Motor neuron (in vitro differentiated cells): ENCODE measurements around the gene ZNF136. TPM values are rescaled to one million over a fixed set of nuclear protein-coding genes. Genes with fewer than 3 reads are reported as not detected.

Experiments used
- ATAC-seq, 8 experiments: fragments of 200-7000 bp; cut with Tn5 transposase; replicated peaks in 6 of 8; 2 replicates each; pipeline ENCODE4 v1.8.0; 2021; ENCODE audit warnings: mild to moderate bottlenecking in 8 of 8, moderate library complexity in 8 of 8
- H3K27ac ChIP-seq, 2 donors: fragments of 250-450 bp; sonication (Bioruptor Pico); 2 replicates each; pipeline ENCODE4 v1.9.0; 2021; ENCODE audit warnings: antibody characterized with exemption in 2 of 2, mild to moderate bottlenecking in 2 of 2, moderate library complexity in 1 of 2
- H3K4me1 ChIP-seq, 2 donors: fragments of 250-450 bp; sonication (Bioruptor Pico); replicated peaks in 1 of 2; 2 replicates each; pipeline ENCODE4 v1.6.1; 2021; ENCODE audit warnings: antibody characterized with exemption in 2 of 2, mild to moderate bottlenecking in 2 of 2, moderate library complexity in 1 of 2
- H3K4me3 ChIP-seq, 5 donors: fragments of 250-450 bp; sonication (Bioruptor Pico); 2 replicates each; pipeline ENCODE4 v1.9.0; 2021; ENCODE audit warnings: antibody characterized with exemption in 5 of 5, mild to moderate bottlenecking in 5 of 5, moderate library complexity in 4 of 5
- WGBS, 10 experiments: fragments of 450-650 bp; shearing (Covaris generic); methylation state at CpG; one replicate each; pipeline ENCODE4 v1.0.0; 2022; 5-methylcytosine and 5-hydroxymethylcytosine counted together
- in situ Hi-C, 9 experiments: fragments of 400-800 bp; cut with MboI; loops; one replicate each; pipeline ENCODE4 v1.15.0; 2021; ENCODE audit warnings: low sequenced_read_pairs in 9 of 9, low pct_unique_long_range_greater_than_20kb in 2 of 9; ENCODE audit not compliant: unreplicated experiment in 9 of 9
- total RNA-seq, 8 experiments: library from RNA; unstranded; fragments of 300-600 nt; gene quantifications; 2 replicates each; pipeline versions ENCODE4 v1.2.3 to v1.2.4, GENCODE V29; 2022

ZNF136 gene
- total RNA-seq, 8 experiments from 2014 or later: 4.7 to 12.4 (median 10.5) TPM

GRCh38 chr19:12155324-12155860, 7.5 kb upstream of the ZNF136 start:
- peak overlapping the region; percentile 91 to 98 for H3K27ac ChIP-seq
- H3K4me1 ChIP-seq: peaks cover 11 to 13% of the 10 kb centered on the region in 2 donors
- in situ Hi-C loops: no loop called here
- H3K4me3 ChIP-seq: peak overlapping the region; percentile 69 to 96 (median 85)
- 9 to 52% (median 28%) methylated on average over 1 to 9 of the region's 11 CpGs; no CpG with 5 or more reads in 1 of the 10 experiments for WGBS, 10 experiments
- no peak for ATAC-seq

- peaks cover 11 to 13% of the 10 kb centered on the region in 2 donors for H3K4me1 ChIP-seq
- H3K4me3 ChIP-seq: peak within 1 kb of the TSS; percentile 69 to 96 (median 85)
- ATAC-seq: peak; percentile 94 to 99 (median 98)
- 0% methylated on average over 1 to 8 of the region's 58 CpGs; no CpG with 5 or more reads in 4 of the 10 experiments for WGBS, 10 experiments
- in situ Hi-C loops: no loop called here
- H3K27ac ChIP-seq: peak within 1 kb of the TSS; percentile 91 to 98
These were observed 6.5 kb upstream of the ZNF136 start, which contains the start of gene ZNF625 for GRCh38 chr19:12156223-12157058. ZNF625 (minus strand) TSS chr19:12156734; CDS start chr19:12156558, 176 bp downstream.

GRCh38 chr19:12159773-12160414, 3.0 kb upstream of the ZNF136 start:
- Histone ChIP-seq H3K4me3 (no peak overlapping the region), H3K27ac (no peak overlapping the region), H3K4me1 (peaks cover 10 to 15% of the 10 kb centered on the region in 2 donors)
- 80 to 93% (median 91%) methylated on average over 1 to 14 of the region's 25 CpGs; no CpG with 5 or more reads in 5 of the 10 experiments for WGBS, 10 experiments
- in situ Hi-C loops: no loop called here
- ATAC-seq: no peak

GRCh38 chr19:12162513-12162881, 399 bp upstream of the ZNF136 start:
- Histone ChIP-seq H3K4me1 (peaks cover 5 to 8% of the 10 kb centered on the region in 2 donors), H3K27ac (no peak overlapping the region), H3K4me3 (peak overlapping the region; percentile 67 to 94 (median 84))
- in situ Hi-C loops: no loop called here
- no peak for ATAC-seq
- 12 to 75% (median 31%) methylated on average over 2 to 7 of the region's 8 CpGs; no CpG with 5 or more reads in 1 of the 10 experiments for WGBS, 10 experiments

GRCh38 chr19:12163826-12164225, 930 bp downstream of the ZNF136 start:
- peak overlapping the region; percentile 67 to 94 (median 84) for H3K4me3 ChIP-seq
- H3K27ac ChIP-seq: no peak overlapping the region
- H3K4me1 ChIP-seq: peaks cover 5 to 8% of the 10 kb centered on the region in 2 donors
- in situ Hi-C loops: no loop called here
- no peak for ATAC-seq
- 0 to 30% (median 12%) methylated on average over 1 to 2 of the region's 2 CpGs; no CpG with 5 or more reads in 2 of the 10 experiments for WGBS, 10 experiments

- no peak overlapping the region for H3K27ac ChIP-seq
- 50 to 100% (median 88%) methylated on average over 1 of the region's 1 CpG; no CpG with 5 or more reads in 3 of the 10 experiments for WGBS, 10 experiments
- in situ Hi-C loops: no loop called here
- no peak overlapping the region for H3K4me3 ChIP-seq
- H3K4me1 ChIP-seq: peaks cover 5 to 8% of the 10 kb centered on the region in 2 donors
- no peak for ATAC-seq
These were observed 3.7 kb downstream of the ZNF136 start for GRCh38 chr19:12166626-12167025.

GRCh38 chr19:12180377-12180776, 17.5 kb downstream of the ZNF136 start:
- in situ Hi-C loops: no loop called here
- no peak for ATAC-seq
- WGBS, 10 experiments: 87 to 100% (median 100%) methylated on average over 1 to 3 of the region's 3 CpGs; no CpG with 5 or more reads in 1 of the 10 experiments
- Histone ChIP-seq H3K27ac (no peak overlapping the region), H3K4me1 (no peaks in the 10 kb centered on the region), H3K4me3 (no peak overlapping the region)

- Histone ChIP-seq H3K4me3 (no peak overlapping the region), H3K27ac (no peak overlapping the region), H3K4me1 (no peaks in the 10 kb centered on the region)
- ATAC-seq: no peak
- 88 to 100% (median 94%) methylated on average over 2 to 6 of the region's 6 CpGs for WGBS, 10 experiments
- in situ Hi-C loops: no loop called here
These were observed 24.7 kb downstream of the ZNF136 start for GRCh38 chr19:12187625-12188024.

- ATAC-seq: peak; percentile 31 to 97 (median 62)
- in situ Hi-C loops: no loop called here
- WGBS, 10 experiments: 10 to 88% (median 31%) methylated on average over 1 to 18 of the region's 62 CpGs; no CpG with 5 or more reads in 3 of the 10 experiments
- Histone ChIP-seq H3K27ac (peak overlapping the region in 1 of 2 donors; percentile 73), H3K4me3 (peak overlapping the region in 4 of 5 donors; percentile 22 to 77 (median 49)), H3K4me1 (no peaks in the 10 kb centered on the region)
These were observed 32.2 kb downstream of the ZNF136 start for GRCh38 chr19:12194827-12195731.

- in situ Hi-C loops: no loop called here
- ATAC-seq: no peak
- no peak overlapping the region for H3K27ac ChIP-seq
- H3K4me1 ChIP-seq: no peaks in the 10 kb centered on the region
- no peak overlapping the region for H3K4me3 ChIP-seq
These were observed 35.2 kb downstream of the ZNF136 start for GRCh38 chr19:12198136-12198535.

GRCh38 chr19:12199757-12200419, 37.0 kb downstream of the ZNF136 start:
- in situ Hi-C loops: no loop called here
- no peaks in the 10 kb centered on the region for H3K4me1 ChIP-seq
- H3K27ac ChIP-seq: no peak overlapping the region
- 0 to 100% (median 78%) methylated on average over 1 to 3 of the region's 3 CpGs; no CpG with 5 or more reads in 2 of the 10 experiments for WGBS, 10 experiments
- ATAC-seq: peak in 2 of 8 experiments; percentile 77 to 87
- H3K4me3 ChIP-seq: no peak overlapping the region

GRCh38 chr19:12202250-12202649, 39.4 kb downstream of the ZNF136 start:
- in situ Hi-C loops: no loop called here
- WGBS, 10 experiments: 0 to 95% (median 69%) methylated on average over 1 to 4 of the region's 4 CpGs; no CpG with 5 or more reads in 2 of the 10 experiments
- peak in 2 of 8 experiments; percentile 34 to 67 for ATAC-seq

More at GRCh38 chr19:12202250-12202649, 39.4 kb downstream of the ZNF136 start:
- Histone ChIP-seq H3K4me1 (no peaks in the 10 kb centered on the region), H3K27ac (no peak overlapping the region), H3K4me3 (no peak overlapping the region)
